ENCODE measurements around the gene KIF26B.

Gene KIF26B

DNA sequence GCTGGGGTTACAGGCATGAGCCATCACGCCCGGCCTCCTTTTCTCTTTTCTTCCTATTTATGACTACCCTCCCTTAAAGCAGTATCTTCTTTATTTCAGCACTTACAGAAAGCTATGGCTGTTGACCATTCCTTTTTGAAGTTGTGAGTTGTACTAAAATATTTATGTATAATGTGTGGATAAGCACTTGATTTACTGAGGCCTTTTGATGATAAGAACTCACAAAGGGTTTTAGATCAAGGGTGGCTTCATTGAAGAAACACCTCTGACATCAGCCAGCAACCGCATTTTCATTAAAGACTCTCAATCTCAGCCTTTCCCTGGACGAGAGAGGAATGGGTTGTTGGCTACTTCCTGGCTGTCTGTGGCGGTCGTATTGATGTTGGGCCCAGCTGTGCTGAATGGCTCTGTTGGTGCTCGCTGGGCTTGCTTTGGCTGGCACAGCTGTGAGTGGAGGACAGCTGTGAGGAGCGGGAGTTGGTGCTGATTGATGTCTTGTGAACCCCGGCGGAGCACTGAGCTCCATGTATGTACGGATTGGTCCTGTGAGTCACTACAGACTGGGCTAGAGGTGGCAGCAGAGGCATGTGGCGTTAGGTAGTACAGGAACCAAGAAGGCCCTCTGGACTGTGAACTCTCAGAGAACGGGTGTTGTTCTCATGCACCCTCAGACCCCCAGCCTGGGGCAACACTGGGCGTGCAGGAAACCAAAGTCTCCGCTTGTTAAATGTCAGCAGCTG, 208.8 kb downstream of the KIF26B start:
- no peak for DNase-seq

DNA sequence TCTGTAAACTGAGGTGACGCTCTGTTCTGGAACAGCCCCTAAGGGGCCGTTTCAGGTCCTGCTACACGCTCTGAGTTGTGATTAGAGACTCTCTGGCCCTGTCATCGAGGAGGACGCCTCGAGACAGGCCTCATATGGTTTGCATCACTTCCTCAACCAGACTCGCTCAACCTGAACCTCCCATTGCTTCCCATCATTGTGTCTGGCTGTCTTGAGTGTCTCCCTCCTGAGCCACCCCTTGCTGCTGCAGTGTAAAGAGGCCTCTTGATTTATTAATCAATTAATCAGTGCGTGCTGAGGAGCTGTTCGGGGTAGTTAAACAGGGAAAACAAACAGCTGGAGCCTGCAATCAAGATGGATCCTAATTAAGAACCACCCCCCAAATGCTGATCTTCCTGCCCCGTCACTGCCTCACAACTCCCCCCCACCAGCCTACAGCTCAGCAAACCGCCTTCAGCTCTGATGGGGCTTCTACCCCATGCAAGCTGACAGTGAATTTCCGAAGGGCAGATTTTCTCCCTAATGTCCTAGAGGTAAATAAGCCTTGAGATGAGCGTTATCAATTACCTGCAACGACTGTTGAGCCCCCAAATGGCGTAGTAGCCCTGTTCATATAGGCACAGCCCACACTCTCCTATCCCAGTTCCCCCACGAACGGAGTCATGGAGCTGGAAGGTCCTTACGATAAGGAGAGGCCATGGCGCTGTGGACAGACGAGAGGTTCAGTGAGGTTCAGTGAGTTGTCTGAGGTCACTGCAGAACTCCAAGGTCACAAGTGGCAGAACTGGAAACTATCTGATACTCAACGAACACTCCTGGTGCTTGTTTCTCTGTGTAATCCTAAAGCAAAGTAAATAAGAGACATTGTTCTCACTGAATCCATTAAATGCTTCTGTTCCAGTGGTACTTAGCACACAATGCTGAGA, 210.6 kb downstream of the KIF26B start:
- no peak for DNase-seq

DNA sequence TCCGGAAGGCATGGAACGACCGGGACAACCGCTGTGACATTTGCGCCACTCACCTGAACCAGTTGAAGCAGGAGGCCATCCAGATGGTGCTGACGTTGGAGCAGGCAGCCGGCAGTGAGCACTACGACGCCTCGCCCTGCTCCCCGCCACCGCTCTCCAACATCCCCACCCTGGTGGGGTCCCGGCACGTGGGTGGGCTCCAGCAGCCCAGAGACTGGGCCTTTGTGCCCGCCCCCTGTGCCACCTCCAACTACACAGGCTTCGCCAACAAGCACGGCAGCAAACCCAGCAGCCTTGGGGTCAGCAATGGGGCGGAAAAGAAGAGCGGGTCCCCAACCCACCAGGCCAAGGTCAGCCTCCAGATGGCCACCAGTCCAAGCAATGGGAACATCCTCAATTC, 212.1 kb downstream of the KIF26B start:
- no peak for DNase-seq

DNA sequence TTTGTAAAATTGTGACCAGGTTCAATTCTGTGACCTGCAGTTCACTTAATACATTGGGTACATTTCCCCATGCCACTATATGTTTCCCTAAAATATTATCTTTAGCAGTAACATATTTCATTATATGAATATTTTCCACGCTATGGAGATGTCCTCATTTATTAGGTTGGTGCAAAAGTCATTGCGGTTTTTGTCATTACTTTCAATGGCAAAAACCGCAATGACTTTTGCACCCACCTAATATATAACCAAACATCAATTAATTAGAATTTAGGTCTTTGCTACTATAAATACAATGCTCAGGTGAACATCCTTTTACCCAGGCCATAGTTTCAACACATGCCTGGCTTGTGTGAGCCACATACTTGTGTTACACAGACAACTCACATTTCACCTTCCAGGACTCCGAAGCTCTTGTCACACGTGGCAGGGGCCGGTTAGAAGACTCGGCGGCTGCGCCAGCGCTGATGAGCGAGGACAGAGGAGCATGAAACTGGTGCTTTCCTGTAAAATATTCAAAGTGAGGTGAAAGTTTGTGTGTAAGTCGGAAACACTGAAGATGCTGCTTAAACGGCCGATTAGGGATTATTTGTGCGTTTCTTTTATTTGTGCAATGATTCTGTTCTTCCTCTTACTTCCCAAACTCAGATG, 215.5 kb downstream of the KIF26B start:
- DNase-seq, result no peak

DNA sequence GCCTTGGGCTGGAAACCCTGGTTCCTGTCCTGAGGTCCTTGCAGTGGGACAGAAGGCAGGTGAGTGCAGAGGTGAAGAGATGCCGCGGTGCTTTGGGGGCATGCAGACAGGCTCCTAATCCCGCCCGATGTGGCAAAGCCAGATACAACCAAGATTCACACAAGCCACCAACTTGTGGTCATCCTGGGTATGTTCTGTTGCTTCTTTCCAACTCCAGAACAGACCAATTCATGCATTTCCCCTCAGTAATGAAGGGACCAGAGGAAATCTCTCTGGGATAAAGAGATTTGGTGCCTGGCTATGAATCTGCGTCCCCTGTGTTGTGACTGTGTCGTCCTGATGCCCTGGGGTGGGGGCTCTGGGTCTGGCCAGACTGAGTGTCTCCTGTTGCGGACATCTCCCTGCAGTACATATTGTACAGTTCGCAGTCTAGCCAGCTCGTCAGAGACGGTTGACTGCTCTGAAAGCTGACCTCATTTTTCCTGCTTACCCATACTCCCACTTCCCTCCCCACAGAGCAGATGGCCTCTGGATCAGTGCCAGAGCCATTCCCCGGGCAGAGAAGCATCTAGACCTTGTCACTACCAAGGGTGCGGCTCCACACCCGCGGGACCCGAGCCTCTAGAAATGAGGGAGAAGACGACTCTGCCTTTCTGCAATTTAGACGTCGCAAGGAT, 216.3 kb downstream of the KIF26B start:
- no peak for DNase-seq

DNA sequence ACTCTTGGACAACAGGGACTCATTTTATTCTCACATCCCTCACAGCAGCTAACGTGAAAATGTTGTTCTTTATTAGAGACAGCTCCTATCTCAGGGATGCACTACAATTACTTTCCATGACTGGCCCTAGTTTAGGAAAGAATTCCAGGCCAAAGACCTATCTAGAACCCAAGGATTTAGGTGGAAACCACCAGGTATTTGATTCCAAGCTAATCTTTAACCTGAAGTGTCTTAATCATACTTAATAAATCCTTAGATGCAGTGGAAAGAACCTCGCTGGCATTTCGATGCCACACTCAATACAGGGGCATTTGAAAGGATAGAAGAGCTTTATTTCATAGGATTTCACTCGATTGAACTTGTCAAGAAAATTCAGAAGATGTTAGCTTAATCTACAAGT, 218.3 kb downstream of the KIF26B start:
- DNase-seq, result no peak

DNA sequence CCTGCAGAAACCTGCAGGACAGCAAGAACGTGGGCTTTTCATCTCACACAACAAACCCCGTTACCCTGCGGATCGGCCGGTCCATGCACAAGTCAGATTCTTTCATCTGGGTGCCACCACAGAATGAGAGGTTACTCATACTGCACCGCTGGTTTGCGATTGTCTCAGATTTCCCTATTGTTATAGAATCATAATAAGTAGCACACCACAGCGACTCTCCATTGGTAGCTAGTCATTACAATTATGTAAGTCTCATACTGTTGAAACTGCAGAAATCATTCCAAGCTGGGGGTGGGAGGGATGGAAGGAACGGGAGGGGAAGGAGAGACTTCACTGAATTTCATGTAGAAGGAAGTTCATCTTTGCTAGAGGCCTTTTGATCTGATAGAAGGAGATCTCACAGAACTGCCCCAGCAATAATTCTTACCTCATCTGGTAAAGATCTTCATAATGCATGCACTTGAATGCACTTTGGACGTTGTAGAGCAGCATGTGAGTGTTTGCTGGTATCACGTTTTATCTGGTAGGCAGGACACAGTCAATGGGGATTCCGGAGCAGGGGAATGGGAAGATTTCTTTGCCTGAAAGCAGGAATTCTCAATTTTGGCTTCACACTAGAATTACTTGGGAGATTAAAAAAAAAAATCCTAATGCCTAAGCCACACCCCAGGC, 221.1 kb downstream of the KIF26B start:
- DNase-seq, result no peak

DNA sequence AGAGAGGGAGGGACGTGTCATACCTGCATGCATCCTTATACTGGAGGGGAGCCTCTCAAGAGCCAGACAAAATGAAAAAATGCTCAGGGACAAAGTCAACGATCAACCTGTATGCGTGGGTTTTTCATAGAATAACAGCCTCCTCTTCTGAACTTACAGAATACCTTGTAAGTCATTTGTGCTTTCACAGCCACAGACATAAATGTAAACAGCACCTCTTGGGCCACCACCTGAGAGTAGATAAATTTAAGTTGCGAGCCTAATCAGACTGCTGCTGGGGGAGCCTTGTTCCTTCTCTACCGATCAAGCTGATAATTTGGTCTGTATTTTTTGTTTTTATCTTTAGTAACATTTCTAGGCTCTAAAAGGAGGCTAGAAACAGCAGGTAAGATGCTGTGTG, 223.1 kb downstream of the KIF26B start:
- no peak for DNase-seq

DNA sequence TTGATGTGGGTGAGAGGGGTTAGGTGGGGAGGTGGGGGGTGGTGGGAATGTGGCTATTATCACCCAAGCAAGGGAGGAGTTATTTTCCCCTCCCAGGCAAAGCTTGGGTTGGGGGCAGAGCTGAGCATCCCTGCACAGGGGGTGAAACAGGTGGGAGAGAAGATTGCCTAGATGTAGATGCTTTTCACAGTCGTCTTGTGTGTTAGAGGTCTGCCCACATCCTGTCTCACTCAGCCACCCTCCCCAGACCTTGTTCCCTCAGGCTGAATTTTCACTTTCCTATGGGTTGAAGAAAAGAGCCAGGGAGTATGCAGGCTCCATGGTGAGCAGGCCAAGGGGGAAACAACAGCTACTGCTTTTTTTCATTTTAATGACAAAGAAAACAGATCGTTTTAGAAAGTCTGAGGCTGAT, 223.5 kb downstream of the KIF26B start:
- DNase-seq, result peak; percentile 63

DNA sequence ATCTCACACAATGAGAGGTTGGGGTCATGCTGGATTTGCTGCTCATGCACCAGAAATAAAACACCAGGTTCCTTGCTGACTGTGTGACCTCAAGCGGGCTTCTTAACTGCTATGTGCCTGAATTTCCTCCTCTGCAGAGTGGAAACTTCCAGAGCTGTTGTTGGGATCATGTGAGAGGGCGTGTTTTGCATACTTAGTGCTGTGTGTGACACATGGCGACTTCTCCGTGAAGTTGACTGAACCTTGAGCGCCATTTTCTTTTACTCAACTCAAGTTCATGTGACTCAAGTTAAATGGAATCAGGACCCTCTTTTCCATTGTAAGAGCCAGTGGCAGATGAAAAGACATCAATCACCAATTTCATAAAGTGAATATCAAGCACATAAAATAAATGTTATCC, 224.0 kb downstream of the KIF26B start:
- no peak for DNase-seq

DNA sequence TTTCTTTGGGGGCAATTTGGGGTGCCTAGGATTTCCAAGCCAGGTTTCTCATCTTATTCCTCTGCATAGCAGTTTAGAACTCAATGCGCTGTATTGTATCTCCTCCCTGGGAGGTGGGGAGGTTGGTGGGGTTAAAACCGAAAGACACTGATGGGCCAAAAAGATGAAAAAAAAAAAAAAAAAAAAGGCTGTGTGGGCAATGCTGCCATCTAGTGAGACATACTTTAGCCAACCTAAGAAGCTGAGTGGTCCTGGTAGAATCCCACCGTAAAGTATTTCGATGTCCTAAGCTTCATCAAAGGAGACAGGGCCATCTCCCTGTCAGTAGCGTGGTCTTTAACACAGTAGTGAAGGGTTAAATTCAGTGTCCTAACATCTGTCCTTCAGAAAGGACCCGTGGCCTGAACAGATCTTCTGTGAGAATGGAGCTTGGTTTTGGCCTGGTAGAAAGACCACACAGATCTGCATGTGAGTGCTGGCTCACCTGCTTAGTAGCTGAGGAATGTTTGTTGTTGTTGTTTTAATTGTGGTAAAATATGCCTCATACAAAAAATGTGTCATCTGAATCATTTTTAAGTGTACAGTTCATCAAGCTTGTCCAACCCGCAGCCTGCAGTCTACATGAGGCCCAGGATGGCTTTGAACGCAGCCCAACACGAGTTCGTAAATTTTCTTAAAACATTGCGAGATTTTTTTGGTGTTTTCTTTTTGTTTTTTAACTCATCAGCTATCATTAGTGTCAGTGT, 226.2 kb downstream of the KIF26B start:
- DNase-seq, result no peak

DNA sequence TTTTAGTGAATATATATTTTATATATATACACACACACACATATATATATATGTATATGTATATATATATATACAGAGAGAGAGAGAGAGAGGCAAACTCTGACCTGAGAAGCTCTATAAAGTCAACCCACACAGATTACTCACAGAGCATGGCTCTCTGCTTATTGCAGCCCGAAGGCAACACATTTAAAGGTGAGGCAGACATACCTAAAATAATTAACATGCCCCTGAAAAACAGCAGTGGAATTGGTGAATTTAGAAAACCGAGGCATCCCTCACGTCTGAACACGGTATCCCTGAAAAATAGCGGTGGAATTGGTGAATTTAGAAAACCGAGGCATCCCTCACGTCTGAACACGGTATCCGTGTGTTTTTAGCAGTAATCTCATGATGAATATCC, 228.2 kb downstream of the KIF26B start:
- DNase-seq, result no peak

DNA sequence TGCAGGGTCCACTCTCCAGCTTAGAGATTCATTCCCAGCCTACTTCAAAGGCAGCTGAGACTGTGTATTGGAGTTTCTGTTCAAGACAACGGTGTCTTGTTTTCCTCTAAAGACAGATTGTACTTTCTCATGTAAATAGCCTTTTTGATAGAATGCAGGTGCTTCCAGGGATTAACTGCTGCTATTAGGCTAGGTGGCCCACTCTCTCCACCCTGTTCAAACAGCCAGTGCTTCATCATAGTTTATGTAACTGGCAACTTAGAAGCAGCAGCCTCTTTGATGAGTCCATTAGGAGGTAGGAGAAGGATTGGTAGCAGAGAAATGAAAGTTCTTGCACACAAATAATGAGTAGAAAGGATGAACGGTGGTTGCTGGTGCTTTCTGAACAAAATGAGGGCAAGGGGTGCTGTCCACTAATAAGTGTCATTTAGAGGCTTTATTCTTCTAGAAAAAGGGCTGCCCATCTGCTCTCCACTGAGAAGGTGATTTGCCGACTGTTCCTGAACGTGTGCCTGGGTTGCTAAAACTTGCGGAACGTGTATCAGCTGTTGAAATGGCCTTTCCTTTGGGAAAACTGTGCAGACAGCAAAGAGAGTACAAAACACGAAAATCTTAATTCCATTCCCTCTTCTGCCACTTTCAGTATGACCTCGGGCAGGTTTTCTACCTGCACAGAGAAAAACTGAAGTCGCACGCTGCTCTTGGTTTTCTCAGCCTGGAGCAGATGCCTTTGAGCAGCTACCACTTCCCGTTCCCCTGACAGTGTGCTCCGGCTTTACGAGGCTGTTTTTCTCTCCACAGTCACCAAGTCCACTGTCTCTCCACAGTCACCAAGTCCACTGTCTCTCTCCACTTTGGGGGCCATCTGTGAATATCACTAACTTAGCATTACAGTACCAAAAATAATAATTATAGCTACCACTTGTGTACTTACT, 228.9 kb downstream of the KIF26B start:
- DNase-seq, result no peak

DNA sequence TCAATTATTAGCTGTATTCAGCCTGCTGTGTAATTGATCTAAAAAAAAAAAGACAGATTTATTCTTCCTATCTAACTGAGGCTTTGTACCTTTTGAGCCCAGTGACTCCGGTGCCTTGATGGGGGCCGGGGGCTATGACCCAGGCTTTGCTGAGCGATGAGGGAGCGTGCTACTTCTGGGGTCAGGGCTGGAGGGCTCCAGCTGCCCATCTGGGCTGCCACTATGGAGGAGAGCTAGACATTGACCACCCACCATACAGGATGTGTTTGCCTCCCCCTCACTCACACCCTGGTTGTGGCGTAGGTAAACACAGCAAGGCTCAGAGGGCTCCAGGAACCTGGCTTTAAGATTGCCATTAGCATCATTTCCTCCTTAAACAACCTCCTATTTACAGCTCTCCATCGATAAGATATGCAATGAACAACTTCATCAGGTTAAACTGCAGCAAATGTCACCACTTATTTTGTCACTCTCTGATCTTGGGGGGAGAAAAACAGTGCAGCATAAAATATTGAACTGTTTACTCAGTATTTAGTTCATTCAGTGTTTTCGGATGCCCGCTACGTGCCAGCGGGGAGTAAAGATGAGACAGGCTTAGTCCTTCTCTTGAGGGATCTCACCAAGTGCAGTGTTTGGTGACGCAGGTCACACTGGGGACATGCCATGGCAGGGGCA, 231.6 kb downstream of the KIF26B start:
- DNase-seq, result no peak

DNA sequence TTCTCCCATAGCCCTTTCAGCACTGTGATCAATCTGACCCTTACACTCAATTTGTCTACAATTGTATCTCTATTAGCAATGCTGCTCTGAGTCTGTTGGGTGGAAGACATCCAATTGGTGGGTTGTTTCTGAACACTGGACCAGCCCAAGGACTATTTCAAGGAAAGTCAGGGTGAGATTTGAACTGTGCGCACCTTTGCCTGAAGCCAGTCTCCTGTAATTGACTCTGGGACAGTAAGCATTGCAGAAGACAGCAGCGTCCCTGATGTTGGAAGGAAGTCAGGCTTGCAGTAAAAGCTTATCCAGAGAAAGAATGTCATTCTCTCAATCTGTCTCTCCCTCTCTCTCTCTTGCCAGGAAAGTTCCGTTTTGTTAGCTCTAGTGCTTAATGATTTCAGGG, 233.9 kb downstream of the KIF26B start:
- no peak for DNase-seq

DNA sequence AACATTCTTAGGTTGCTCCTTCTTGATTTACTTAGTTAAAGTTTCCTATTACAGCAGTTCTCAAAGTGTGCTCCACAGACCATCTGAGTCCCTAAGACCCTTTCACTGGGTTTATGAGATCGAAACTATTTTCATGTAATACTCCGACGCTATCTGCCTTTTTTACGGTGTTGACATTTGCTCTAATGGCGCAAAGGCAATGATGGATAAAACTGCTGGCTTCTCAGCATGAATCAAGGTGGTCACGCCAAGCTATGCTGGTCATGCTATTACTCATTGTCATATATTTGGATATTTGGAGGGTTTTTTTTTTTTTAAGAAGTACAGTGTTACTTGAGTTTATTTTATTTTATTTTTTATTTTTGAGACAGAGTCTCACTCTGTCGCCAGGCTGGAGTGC, 235.1 kb downstream of the KIF26B start:
- DNase-seq, result no peak

DNA sequence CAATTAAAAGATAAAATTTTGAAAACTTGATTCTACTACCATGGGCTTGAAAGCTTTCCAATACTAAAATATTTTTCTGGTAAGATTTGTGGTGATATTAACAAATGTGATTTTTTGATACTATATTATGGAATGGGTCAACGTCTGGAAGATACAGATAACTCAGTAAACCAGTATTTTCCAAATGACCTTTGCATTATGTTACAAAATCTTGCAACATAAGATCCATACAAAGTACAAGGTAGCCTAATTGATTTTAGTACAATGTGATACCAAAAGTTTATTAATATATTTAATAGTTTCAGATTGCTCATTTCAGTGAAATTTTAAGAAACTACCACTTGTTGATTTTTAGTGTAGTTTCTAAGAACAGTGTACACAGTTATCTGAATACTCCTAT, 236.2 kb downstream of the KIF26B start:
- no peak for DNase-seq

DNA sequence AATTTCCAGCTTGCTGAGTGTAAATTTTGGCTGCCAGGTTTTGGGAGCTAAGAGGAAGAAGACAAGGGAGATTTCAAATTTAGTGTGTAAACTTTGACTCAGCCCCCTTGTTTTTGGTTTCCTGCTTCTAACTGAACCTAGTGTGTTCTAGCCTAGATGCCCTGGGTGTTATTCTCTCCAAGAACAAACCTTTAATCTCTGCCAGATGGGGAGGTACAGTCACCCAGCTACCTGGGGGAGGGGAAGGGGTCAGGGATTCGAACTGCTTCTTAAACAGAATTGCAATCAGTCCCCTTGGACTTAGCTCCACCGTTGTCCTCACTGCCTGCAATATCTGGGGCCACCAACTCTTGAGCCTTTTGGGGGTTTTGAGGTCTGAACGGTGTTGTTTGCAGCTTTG, 238.9 kb downstream of the KIF26B start:
- no peak for DNase-seq

DNA sequence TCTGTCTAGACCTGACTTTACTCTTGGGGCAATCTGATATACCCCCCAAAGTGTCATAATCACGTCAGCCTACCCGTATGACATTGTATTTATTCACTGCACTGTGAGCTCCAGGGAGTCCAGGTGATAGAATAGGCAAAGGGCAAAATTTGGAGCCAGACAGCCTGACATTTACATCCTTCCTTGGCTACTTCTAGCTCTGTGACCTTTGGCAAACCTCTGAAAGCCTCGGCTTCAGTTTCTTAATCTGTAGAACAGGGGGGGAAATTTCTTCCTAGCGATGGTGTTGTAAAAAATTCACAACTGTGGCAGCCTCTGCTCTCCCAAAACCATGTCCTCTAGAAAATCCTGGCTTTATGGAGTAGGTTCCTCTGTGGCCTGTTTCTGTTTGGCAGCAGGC, 240.9 kb downstream of the KIF26B start:
- no peak for DNase-seq

DNA sequence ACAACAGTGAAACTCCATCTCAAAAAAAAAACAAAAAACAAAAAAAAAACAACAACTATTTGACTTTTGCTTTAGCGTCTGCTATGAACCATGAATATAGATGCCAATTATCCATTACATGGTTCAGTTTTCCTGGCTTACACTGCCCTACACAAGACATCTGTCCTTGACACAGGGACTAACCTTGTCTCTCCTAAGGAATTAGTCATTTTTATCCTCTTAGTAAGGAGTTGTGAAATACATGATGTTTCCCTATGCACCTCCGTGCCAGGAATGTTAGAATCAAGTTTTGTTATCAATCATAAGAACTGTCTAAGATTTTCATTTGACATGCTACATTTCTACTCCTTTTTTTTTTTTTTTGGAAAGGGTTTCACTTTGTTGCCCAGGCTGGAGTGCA, 241.8 kb downstream of the KIF26B start:
- no peak for DNase-seq

Measured in activated CD8-positive, alpha-beta memory T cell treated with anti-CD3 and anti-CD28 coated beads for 24 hours (primary cell).